GM13976 (cell line): ENCODE measurements around the gene GNAZ.

ENCODE experiments used
- DNase-seq: peaks from one replicate; pipeline ENCODE4 v3.0.0; 2012; ENCODE audit warnings: low spot score
- CTCF ChIP-seq: IDR thresholded peaks from 2 replicates; pipeline ENCODE4 v1.5.1; 2012; ENCODE audit warnings: borderline replicate concordance, mild to moderate bottlenecking; ENCODE audit not compliant: insufficient read depth; ENCODE audit errors: extremely low read depth, missing control alignments, control extremely low read depth
- in situ Hi-C: fragments of 300-500 bp; cut with MboI; formaldehyde crosslinking; loops from one replicate; pipeline ENCODE4 v1.12.0; 2022; ENCODE audit warnings: low sequenced_read_pairs, mixed read lengths, inconsistent platforms; ENCODE audit not compliant: unreplicated experiment

GNAZ gene

GRCh38 chr22:23124611-23125511 is 54.5 kb downstream of the GNAZ start:
- DNase-seq, result no peak
- no peak for TF ChIP-seq CTCF
- in situ Hi-C loops, result loop anchor here (5.0 kb wide), 1 partner anchor 163 kb away; no protein-coding TSS in a partner anchor

- in situ Hi-C loops, result no loop called here
- no peak for DNase-seq
- no peak for TF ChIP-seq CTCF
These were observed 55.3 kb downstream of the GNAZ start for GRCh38 chr22:23125512-23126103.

GRCh38 chr22:23126165-23127054 is 56.1 kb downstream of the GNAZ start:
- in situ Hi-C loops, result no loop called here
- no peak for TF ChIP-seq CTCF
- DNase-seq, result no peak

- no peak for DNase-seq
- TF ChIP-seq CTCF, result no peak
- in situ Hi-C loops, result no loop called here
These were observed 56.9 kb downstream of the GNAZ start for GRCh38 chr22:23127055-23127756.

GRCh38 chr22:23127788-23128187 is 57.5 kb downstream of the GNAZ start:
- in situ Hi-C loops, result no loop called here
- DNase-seq, result no peak
- no peak for TF ChIP-seq CTCF

- DNase-seq, result peak; percentile 90
- peak; percentile 66 for TF ChIP-seq CTCF
- in situ Hi-C loops, result no loop called here
These were observed 58.2 kb downstream of the GNAZ start for GRCh38 chr22:23128269-23129108.
